GM18499 (cell line): Measurements from ENCODE around the gene MOBP.

Experiments used
- ATAC-seq: cut with Tn5 transposase; IDR thresholded peaks from one replicate; pipeline ENCODE4 v1.9.1; 2021; ENCODE audit warnings: moderate number of reproducible peaks; ENCODE audit not compliant: insufficient read depth, unreplicated experiment

MOBP gene

GRCh38 chr3:39491014-39491413 is 23.5 kb downstream of the MOBP start:
- ATAC-seq: no peak

GRCh38 chr3:39491733-39492350 is 24.4 kb downstream of the MOBP start:
- no peak for ATAC-seq

GRCh38 chr3:39494781-39495180 is 27.3 kb downstream of the MOBP start:
- no peak for ATAC-seq

- ATAC-seq: no peak
Observed at GRCh38 chr3:39497753-39498152, 30.3 kb downstream of the MOBP start.

- no peak for ATAC-seq
Observed at GRCh38 chr3:39499651-39500273, 32.3 kb downstream of the MOBP start.

- ATAC-seq: no peak
Observed at GRCh38 chr3:39501059-39501458, 33.6 kb downstream of the MOBP start.

- ATAC-seq: no peak
Observed at GRCh38 chr3:39501968-39502837, 34.7 kb downstream of the MOBP start.

GRCh38 chr3:39502838-39503145 is 35.3 kb downstream of the MOBP start:
- no peak for ATAC-seq

- ATAC-seq: no peak
Observed at GRCh38 chr3:39505866-39506742, 38.6 kb downstream of the MOBP start.

- no peak for ATAC-seq
Observed at GRCh38 chr3:39506863-39507262, 39.4 kb downstream of the MOBP start.

GRCh38 chr3:39513791-39514369 is 46.4 kb downstream of the MOBP start:
- ATAC-seq: no peak

GRCh38 chr3:39515681-39516441 is 48.4 kb downstream of the MOBP start:
- ATAC-seq: no peak

- ATAC-seq: no peak
Observed at GRCh38 chr3:39519103-39519502, 51.6 kb downstream of the MOBP start.

GRCh38 chr3:39519554-39520288 is 52.2 kb downstream of the MOBP start:
- no peak for ATAC-seq

GRCh38 chr3:39521456-39521855 is 54.0 kb downstream of the MOBP start:
- ATAC-seq: no peak

- no peak for ATAC-seq
Observed at GRCh38 chr3:39524107-39524506, 56.6 kb downstream of the MOBP start.

- no peak for ATAC-seq
Observed at GRCh38 chr3:39528844-39529243, 61.4 kb downstream of the MOBP start.

GRCh38 chr3:39529577-39529976 is 62.1 kb downstream of the MOBP start:
- ATAC-seq: no peak

- ATAC-seq: no peak
Observed at GRCh38 chr3:39531066-39531465, 63.6 kb downstream of the MOBP start.
